GOT3 (cell line): ENCODE results near the gene RPS19BP1.

Source experiments
- DNase-seq: peaks from one replicate; lab custom pipeline; 2025; ENCODE audit warnings: mixed read lengths; lab: John Stamatoyannopoulos, UW

Gene RPS19BP1

GRCh38 chr22:39559456-39560105 lies 27.0 kb upstream of the RPS19BP1 start:
- no peak for DNase-seq

GRCh38 chr22:39558950-39559349 lies 26.4 kb upstream of the RPS19BP1 start:
- DNase-seq: no peak

GRCh38 chr22:39558254-39558727 lies 25.7 kb upstream of the RPS19BP1 start:
- no peak for DNase-seq

- no peak for DNase-seq
Measured at GRCh38 chr22:39556970-39557841, 24.7 kb upstream of the RPS19BP1 start.

GRCh38 chr22:39554151-39554550 lies 21.6 kb upstream of the RPS19BP1 start:
- no peak for DNase-seq

GRCh38 chr22:39553429-39553828 lies 20.9 kb upstream of the RPS19BP1 start:
- no peak for DNase-seq

- DNase-seq: no peak
Measured at GRCh38 chr22:39547587-39547947, 15.0 kb upstream of the RPS19BP1 start.

GRCh38 chr22:39546889-39547586 lies 14.5 kb upstream of the RPS19BP1 start:
- no peak for DNase-seq

GRCh38 chr22:39545386-39546365 lies 13.1 kb upstream of the RPS19BP1 start:
- peak; percentile 16 for DNase-seq

- no peak for DNase-seq
Measured at GRCh38 chr22:39543095-39543494, 10.5 kb upstream of the RPS19BP1 start.

GRCh38 chr22:39537975-39538374 lies 5.4 kb upstream of the RPS19BP1 start:
- DNase-seq: no peak

- DNase-seq: no peak
Measured at GRCh38 chr22:39536711-39537110, 4.2 kb upstream of the RPS19BP1 start.

GRCh38 chr22:39535831-39536449 lies 3.4 kb upstream of the RPS19BP1 start:
- DNase-seq: no peak

- no peak for DNase-seq
Measured at GRCh38 chr22:39535357-39535725, 2.8 kb upstream of the RPS19BP1 start.

- peak; percentile 30 for DNase-seq
Measured at GRCh38 chr22:39534591-39535356, 2.2 kb upstream of the RPS19BP1 start.

- no peak for DNase-seq
Measured at GRCh38 chr22:39534092-39534506, 1.6 kb upstream of the RPS19BP1 start.

GRCh38 chr22:39530692-39531331 lies 1.7 kb downstream of the RPS19BP1 start:
- DNase-seq: no peak

GRCh38 chr22:39530116-39530515 lies 2.4 kb downstream of the RPS19BP1 start:
- DNase-seq: no peak

GRCh38 chr22:39529487-39529851 lies 3.1 kb downstream of the RPS19BP1 start:
- no peak for DNase-seq
